ENCODE measurements around the gene LBX2.

DNA sequence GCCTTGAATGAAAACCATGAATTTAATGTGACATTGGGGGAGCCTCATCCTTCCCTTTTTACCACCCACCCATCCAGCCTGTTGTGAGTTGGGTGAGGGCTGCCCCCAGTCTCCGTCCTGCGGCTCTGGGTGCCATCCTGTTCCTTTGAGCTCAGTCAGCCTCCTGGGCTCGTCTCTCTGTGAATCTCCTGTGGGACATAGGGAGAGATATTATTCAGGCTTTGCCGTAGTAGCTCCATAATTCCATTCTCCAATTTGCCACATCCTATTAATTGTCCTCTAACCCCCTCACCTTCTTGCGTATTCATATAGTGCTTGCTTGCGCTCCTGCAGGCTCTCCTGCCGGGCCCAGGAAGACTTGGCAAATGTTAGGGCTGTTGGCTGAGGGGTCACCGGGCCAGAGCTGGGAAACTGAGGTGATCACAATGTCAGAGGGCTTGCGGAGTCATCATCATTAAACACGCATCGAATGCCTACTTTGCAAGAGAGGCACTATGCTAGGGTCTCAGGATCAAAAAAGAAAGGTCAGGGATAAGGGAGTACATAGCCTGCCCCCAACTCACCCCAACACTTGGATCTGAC is 27.3 kb upstream of the LBX2 start:
- TF ChIP-seq ZNF8 (CRISPR knock-in tag; IDR thresholded peaks at IDR 0.05) (no peak), GLIS3 (CRISPR knock-in tag; IDR thresholded peaks at IDR 0.05) (no peak), ESRRG (CRISPR knock-in tag; IDR thresholded peaks at IDR 0.05) (no peak), ZFP3 (CRISPR knock-in tag; IDR thresholded peaks at IDR 0.05) (no peak)
- TF ChIP-seq, protein P1, sequence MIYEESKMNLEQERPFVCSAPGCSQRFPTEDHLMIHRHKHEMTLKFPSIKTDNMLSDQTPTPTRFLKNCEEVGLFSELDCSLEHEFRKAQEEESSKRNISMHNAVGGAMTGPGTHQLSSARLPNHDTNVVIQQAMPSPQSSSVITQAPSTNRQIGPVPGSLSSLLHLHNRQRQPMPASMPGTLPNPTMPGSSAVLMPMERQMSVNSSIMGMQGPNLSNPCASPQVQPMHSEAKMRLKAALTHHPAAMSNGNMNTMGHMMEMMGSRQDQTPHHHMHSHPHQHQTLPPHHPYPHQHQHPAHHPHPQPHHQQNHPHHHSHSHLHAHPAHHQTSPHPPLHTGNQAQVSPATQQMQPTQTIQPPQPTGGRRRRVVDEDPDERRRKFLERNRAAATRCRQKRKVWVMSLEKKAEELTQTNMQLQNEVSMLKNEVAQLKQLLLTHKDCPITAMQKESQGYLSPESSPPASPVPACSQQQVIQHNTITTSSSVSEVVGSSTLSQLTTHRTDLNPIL (CRISPR knock-in tag; IDR thresholded peaks at IDR 0.05; ENCODE audit: low read depth), result no peak
- TF ChIP-seq, protein P2, sequence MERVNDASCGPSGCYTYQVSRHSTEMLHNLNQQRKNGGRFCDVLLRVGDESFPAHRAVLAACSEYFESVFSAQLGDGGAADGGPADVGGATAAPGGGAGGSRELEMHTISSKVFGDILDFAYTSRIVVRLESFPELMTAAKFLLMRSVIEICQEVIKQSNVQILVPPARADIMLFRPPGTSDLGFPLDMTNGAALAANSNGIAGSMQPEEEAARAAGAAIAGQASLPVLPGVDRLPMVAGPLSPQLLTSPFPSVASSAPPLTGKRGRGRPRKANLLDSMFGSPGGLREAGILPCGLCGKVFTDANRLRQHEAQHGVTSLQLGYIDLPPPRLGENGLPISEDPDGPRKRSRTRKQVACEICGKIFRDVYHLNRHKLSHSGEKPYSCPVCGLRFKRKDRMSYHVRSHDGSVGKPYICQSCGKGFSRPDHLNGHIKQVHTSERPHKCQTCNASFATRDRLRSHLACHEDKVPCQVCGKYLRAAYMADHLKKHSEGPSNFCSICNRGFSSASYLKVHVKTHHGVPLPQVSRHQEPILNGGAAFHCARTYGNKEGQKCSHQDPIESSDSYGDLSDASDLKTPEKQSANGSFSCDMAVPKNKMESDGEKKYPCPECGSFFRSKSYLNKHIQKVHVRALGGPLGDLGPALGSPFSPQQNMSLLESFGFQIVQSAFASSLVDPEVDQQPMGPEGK (CRISPR knock-in tag; IDR thresholded peaks at IDR 0.05; ENCODE audit: borderline replicate concordance), result no peak
